ENCODE measurements around the gene DUS2. TPM values are rescaled to one million over a fixed set of nuclear protein-coding genes. Genes with fewer than 3 reads are reported as not detected.

Gene DUS2
- total RNA-seq, 2 experiments from 2014 or later = 34.2 to 35.1 TPM

- TF ChIP-seq CTCF (IDR thresholded peaks at IDR 0.05) = no peak
- no peak for DNase-seq
- peak overlapping the region; percentile 99 for H3K27ac Mint-ChIP-seq
- peaks cover 73% of the 10 kb centered on the region for H3K36me3 Mint-ChIP-seq (ENCODE audit: low read depth)
- H3K4me1 Mint-ChIP-seq (ENCODE audit: low read depth) = peaks cover 83% of the 10 kb centered on the region
- intact Hi-C loops (cut with micrococcal nuclease) = no loop called here
- no peak for ATAC-seq
- ChIA-PET CTCF (interaction anchor here (5.1 kb wide), 1 partner anchor 12 kb away, joined by 38 read pairs; no protein-coding TSS in a partner anchor), POLR2A (interaction anchor here (2.9 kb wide), 1 partner anchor 15 kb away, joined by 10 read pairs; no protein-coding TSS in a partner anchor)
- H3K4me3 Mint-ChIP-seq = no peak overlapping the region
- no peaks in the 10 kb centered on the region for H3K27me3 Mint-ChIP-seq
- peaks cover 2% of the 10 kb centered on the region for H3K9me3 Mint-ChIP-seq
Measured at GRCh38 chr16:68077866-68078700, 55.0 kb downstream of the DUS2 start.

DNA sequence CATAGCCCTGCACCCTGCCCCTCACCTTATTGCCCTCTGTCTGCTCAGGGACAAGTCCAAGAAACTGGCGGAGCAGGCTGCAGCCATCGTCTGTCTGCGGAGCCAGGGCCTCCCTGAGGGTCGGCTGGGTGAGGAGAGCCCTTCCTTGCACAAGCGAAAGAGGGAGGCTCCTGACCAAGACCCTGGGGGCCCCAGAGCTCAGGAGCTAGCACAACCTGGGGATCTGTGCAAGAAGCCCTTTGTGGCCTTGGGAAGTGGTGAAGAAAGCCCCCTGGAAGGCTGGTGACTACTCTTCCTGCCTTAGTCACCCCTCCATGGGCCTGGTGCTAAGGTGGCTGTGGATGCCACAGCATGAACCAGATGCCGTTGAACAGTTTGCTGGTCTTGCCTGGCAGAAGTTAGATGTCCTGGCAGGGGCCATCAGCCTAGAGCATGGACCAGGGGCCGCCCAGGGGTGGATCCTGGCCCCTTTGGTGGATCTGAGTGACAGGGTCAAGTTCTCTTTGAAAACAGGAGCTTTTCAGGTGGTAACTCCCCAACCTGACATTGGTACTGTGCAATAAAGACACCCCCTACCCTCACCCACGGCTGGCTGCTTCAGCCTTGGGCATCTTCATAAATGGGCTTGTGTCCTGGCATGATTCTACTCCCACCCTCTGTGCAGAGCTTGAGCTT lies 55.8 kb downstream of the DUS2 start:
- peaks cover 87% of the 10 kb centered on the region for H3K4me1 Mint-ChIP-seq (ENCODE audit: low read depth)
- no peak for TF ChIP-seq CTCF (IDR thresholded peaks at IDR 0.05)
- H3K27ac Mint-ChIP-seq = peak overlapping the region; percentile 99
- ChIA-PET POLR2A (interaction anchor here (1.4 to 2.9 kb wide), 5 partner anchors 8 to 142 kb away, joined by 5 to 10 read pairs (median 8); partner anchors contain the start of gene PSMB10), CTCF (interaction anchor here (1.2 kb wide), 1 partner anchor 185 kb away, joined by 6 read pairs; the partner anchor contains the start of gene SLC7A6)
- H3K36me3 Mint-ChIP-seq (ENCODE audit: low read depth) = peaks cover 74% of the 10 kb centered on the region
- H3K4me3 Mint-ChIP-seq = peak overlapping the region; percentile 67
- intact Hi-C loops (cut with micrococcal nuclease) = no loop called here
- peaks cover 2% of the 10 kb centered on the region for H3K9me3 Mint-ChIP-seq
- DNase-seq (peak; percentile 53), ATAC-seq (no peak)
- no peaks in the 10 kb centered on the region for H3K27me3 Mint-ChIP-seq

- CTCF ChIA-PET = interaction anchor here (0.7 to 1.2 kb wide), 4 partner anchors 10 to 185 kb away, joined by 3 to 6 read pairs (median 4); partner anchors contain the start of gene SLC7A6
Measured at GRCh38 chr16:68079376-68079625, 56.2 kb downstream of the DUS2 start.

GRCh38 chr16:68079626-68080344 lies 56.7 kb downstream of the DUS2 start:
- intact Hi-C loops (cut with micrococcal nuclease) = no loop called here
- POLR2A ChIA-PET = interaction anchor here (0.5 to 2.0 kb wide), 8 partner anchors 9 to 143 kb away, joined by 3 to 9 read pairs (median 4); partner anchors contain the start of gene PSMB10

More at GRCh38 chr16:68079376-68079625, 56.2 kb downstream of the DUS2 start:
- peaks cover 69% of the 10 kb centered on the region for H3K36me3 Mint-ChIP-seq (ENCODE audit: low read depth)
- peaks cover 87% of the 10 kb centered on the region for H3K4me1 Mint-ChIP-seq (ENCODE audit: low read depth)
- ATAC-seq (no peak), DNase-seq (no peak)
- no peak for TF ChIP-seq CTCF (IDR thresholded peaks at IDR 0.05)
- intact Hi-C loops (cut with micrococcal nuclease) = no loop called here
- H3K9me3 Mint-ChIP-seq = peaks cover 2% of the 10 kb centered on the region
- POLR2A ChIA-PET = interaction anchor here (0.5 to 2.0 kb wide), 6 partner anchors 9 to 143 kb away, joined by 3 to 9 read pairs (median 6); partner anchors contain the start of gene PSMB10
- H3K27me3 Mint-ChIP-seq = no peaks in the 10 kb centered on the region
- H3K4me3 Mint-ChIP-seq = peak overlapping the region; percentile 67
- H3K27ac Mint-ChIP-seq = peak overlapping the region; percentile 99

More at GRCh38 chr16:68079626-68080344, 56.7 kb downstream of the DUS2 start:
- Mint-ChIP-seq H3K4me1 (ENCODE audit: low read depth) (peaks cover 84% of the 10 kb centered on the region), H3K27ac (peak overlapping the region; percentile 99), H3K27me3 (no peaks in the 10 kb centered on the region), H3K4me3 (peak overlapping the region; percentile 67), H3K36me3 (ENCODE audit: low read depth) (peaks cover 64% of the 10 kb centered on the region), H3K9me3 (peaks cover 2% of the 10 kb centered on the region)
- TF ChIP-seq CTCF (IDR thresholded peaks at IDR 0.05) = no peak
- ATAC-seq (peak; percentile 47), DNase-seq (peak; percentile 94)
- CTCF ChIA-PET = interaction anchor here (0.7 to 1.2 kb wide), 5 partner anchors 8 to 184 kb away, joined by 3 to 6 read pairs (median 4); partner anchors contain the start of gene SLC7A6

Measured in activated CD8-positive, alpha-beta T cell treated with anti-CD3 and anti-CD28 coated beads for 36 hours (primary cell).